Measurements from ENCODE around the gene FABP1. TPM values are rescaled to one million over a fixed set of nuclear protein-coding genes. Genes with fewer than 3 reads are reported as not detected.

FABP1 gene
- total and polyA plus RNA-seq, 10 donors = 0.15 to 3.6 (median 0.39) TPM; not detected in 7

- Histone ChIP-seq H3K27me3 (replicated peaks in 1 of 7) (peaks cover 0 to 12% (median 0%) of the 10 kb centered on the region in 7 donors), H3K9me3 (no peaks in the 10 kb centered on the region), H3K27ac (no peak overlapping the region), H3K36me3 (no peaks in the 10 kb centered on the region), H3K4me1 (no peaks in the 10 kb centered on the region), H3K4me3 (no peak overlapping the region)
- intact Hi-C loops (cut with DNase I; ENCODE audit: low total_unique reads) = no loop called here
- TF ChIP-seq POLR2A (IDR thresholded peaks at IDR 0.05) (no peak), POLR2AphosphoS5 (IDR thresholded peaks at IDR 0.05) (no peak), CTCF (IDR thresholded peaks at IDR 0.05 in 8 of 11, conservative IDR thresholded peaks at IDR 0.05 in 3 of 11) (no peak)
- WGBS, 5 donors = 53 to 85% (median 74%) methylated on average over 3 of the region's 3 CpGs
- DNase-seq = no peak
These were observed 2.4 kb downstream of the FABP1 start for GRCh38 chr2:88125344-88125923.

- 85 to 91% (median 87%) methylated on average over 9 of the region's 9 CpGs for WGBS, 5 donors
- Histone ChIP-seq H3K27ac (no peak overlapping the region), H3K36me3 (no peaks in the 10 kb centered on the region), H3K9me3 (no peaks in the 10 kb centered on the region), H3K27me3 (replicated peaks in 1 of 7) (peaks cover 0 to 17% (median 0%) of the 10 kb centered on the region in 7 donors), H3K4me1 (no peaks in the 10 kb centered on the region), H3K4me3 (no peak overlapping the region)
- no peak for DNase-seq
- TF ChIP-seq CTCF (IDR thresholded peaks at IDR 0.05 in 8 of 11, conservative IDR thresholded peaks at IDR 0.05 in 3 of 11) = no peak
- intact Hi-C loops (cut with DNase I; ENCODE audit: low total_unique reads) = no loop called here
These were observed 3.6 kb downstream of the FABP1 start for GRCh38 chr2:88123975-88124917.

- Histone ChIP-seq H3K9me3 (no peaks in the 10 kb centered on the region), H3K36me3 (no peaks in the 10 kb centered on the region), H3K4me3 (no peak overlapping the region), H3K27ac (no peak overlapping the region), H3K4me1 (no peaks in the 10 kb centered on the region), H3K27me3 (replicated peaks in 1 of 7) (peaks cover 0 to 21% (median 0%) of the 10 kb centered on the region in 7 donors)
- TF ChIP-seq POLR2A (IDR thresholded peaks at IDR 0.05) (no peak), POLR2AphosphoS5 (IDR thresholded peaks at IDR 0.05) (no peak), CTCF (IDR thresholded peaks at IDR 0.05 in 8 of 11, conservative IDR thresholded peaks at IDR 0.05 in 3 of 11) (no peak)
- DNase-seq = no peak
- 67 to 84% (median 77%) methylated on average over 5 of the region's 5 CpGs for WGBS, 5 donors
- intact Hi-C loops (cut with DNase I; ENCODE audit: low total_unique reads) = no loop called here
These were observed 4.5 kb downstream of the FABP1 start for GRCh38 chr2:88123164-88123974.

Data from spleen (tissue), 11 donors.